Heart right ventricle (tissue), 16 donors: ENCODE results near the gene EHBP1. TPM values are rescaled to one million over a fixed set of nuclear protein-coding genes. Genes with fewer than 3 reads are reported as not detected.

Source experiments
- ATAC-seq, 8 donors: fragments of 200-7000 bp; cut with Tn5 transposase; one replicate each; pipeline ENCODE4 v1.9.1; 2020; ENCODE audit warnings: mild to moderate bottlenecking in 8 of 8, moderate library complexity in 8 of 8, moderate number of reproducible peaks in 1 of 8
- DNase-seq, 2 donors: peaks; one replicate each; pipeline ENCODE4 v3.0.0-alpha.2; 2020
- H3K27ac ChIP-seq, 10 donors: fragments of 200-600 bp; sonication (generic) in 2 of 10; one replicate each; pipeline versions ENCODE4 v1.5.0 to v1.8.0; 2020 to 2022; ENCODE audit warnings: mild to moderate bottlenecking in 3 of 10
- H3K27me3 ChIP-seq, 7 donors: fragments of 200-600 bp; one replicate each; pipeline ENCODE4 v1.8.0; 2021 to 2022; ENCODE audit warnings: mild to moderate bottlenecking in 2 of 7
- H3K36me3 ChIP-seq, 9 donors: fragments of 200-600 bp; sonication (generic) in 1 of 9; one replicate each; pipeline versions ENCODE4 v1.5.0 to v1.8.0; 2020 to 2022; ENCODE audit warnings: mild to moderate bottlenecking in 2 of 9
- H3K4me1 ChIP-seq, 9 donors: fragments of 200-600 bp; sonication (generic) in 1 of 9; one replicate each; pipeline versions ENCODE4 v1.5.0 to v1.8.0; 2020 to 2022; ENCODE audit warnings: mild to moderate bottlenecking in 4 of 9
- H3K4me3 ChIP-seq, 10 donors: fragments of 200-600 bp; sonication (generic) in 2 of 10; one replicate each; pipeline versions ENCODE4 v1.5.0 to v1.8.0; 2020 to 2022; ENCODE audit warnings: mild to moderate bottlenecking in 7 of 10, moderate library complexity in 2 of 10
- H3K9me3 ChIP-seq, 11 donors: fragments of 200-600 bp in 10 of 11; sonication (generic) in 2 of 11; one replicate each; pipeline versions ENCODE4 v1.5.0 to v1.8.0; 2013 to 2022; ENCODE audit warnings: mild to moderate bottlenecking in 2 of 11, control low read depth in 1 of 11, moderate library complexity in 1 of 11
- WGBS, 2 donors: extraction: QIAGEN DNeasy Blood & Tissue Kit; methylation state at CpG; one replicate each; pipeline ENCODE4 v1.1.7; 2013; ENCODE audit warnings: inconsistent platforms in 1 of 2; 5-methylcytosine and 5-hydroxymethylcytosine counted together
- intact Hi-C, 10 donors: fragments of 100-400 bp; cut with DNase I; formaldehyde crosslinking; loops; one replicate each; pipeline versions ENCODE4 v1.11.1 to v1.14.2; 2022
- polyA plus RNA-seq, 2 donors: library from polyadenylated mRNA; stranded (reverse); fragments of 200-250 nt; gene quantifications; one replicate each; pipeline ENCODE4 v1.2.3, GENCODE V29; 2013
- total RNA-seq, 10 donors: library from RNA; stranded (reverse); fragmentation: NEBNext Ultra II Directional in 3 of 10; extraction: Animal tissue kit (Norgen Biotek cat#: 25700) in 3 of 10; gene quantifications; one replicate each; pipeline versions ENCODE4 v1.2.1 to v1.2.4, GENCODE V29; 2021 to 2023
- TF ChIP-seq, protein P1 (sequence below), 9 donors: fragments of 200-600 bp; sonication (generic) in 2 of 9; IDR thresholded peaks; one replicate each; pipeline versions ENCODE4 v1.5.0 to v1.8.0; 2021 to 2022; ENCODE audit warnings: antibody characterized with exemption in 9 of 9, mild to moderate bottlenecking in 5 of 9, moderate library complexity in 1 of 9
- donor health status: Arrhythmogenic right ventricular cardiomyopathy.
- donor health status: ischemic (EF 13 %, LVEDD 7.1; RV severe dilation, severe dysfunction).
- donor health status: healthy with polysubstance abuse.
- donor health status: DM: no; HTN: yes; CAD: no.
- donor health status: DM: no; HTN: no; CAD: no.
- donor health status: ischemic (EF 25% LVEDD 6.9; RV normal size, moderate dysfunction).
- donor health status: ischemic (EF 25% LVEDD 5.7; RV mildly dilated, moderate dysfunction).
- donor health status: healthy.
- donor health status: DM: yes; HTN: yes; CAD: no.
- donor health status: Ischemic cardiomyopathy.
- donor health status: ischemic (EF 35%, LVEDD 5.7; RV mildly dilated, moderate dysfunction).
- donor health status: nonischemic (EF 11% LVEDD 7.7; RV severe dilation, severe dysfunction).
- donor health status: DM: yes; HTN: yes; CAD: no.
- donor health status: PGD.
- donor health status: ischemic (EF 29% LVEDD 5.4; RV normal size, mild dysfunction).
- donor health status: nonischemic (EF 23%, LVEDD 6.1; RV moderate dilation, normal function).

The EHBP1 gene
- total and polyA plus RNA-seq, 12 donors: 7.8 to 26.1 (median 20.1) TPM

DNA sequence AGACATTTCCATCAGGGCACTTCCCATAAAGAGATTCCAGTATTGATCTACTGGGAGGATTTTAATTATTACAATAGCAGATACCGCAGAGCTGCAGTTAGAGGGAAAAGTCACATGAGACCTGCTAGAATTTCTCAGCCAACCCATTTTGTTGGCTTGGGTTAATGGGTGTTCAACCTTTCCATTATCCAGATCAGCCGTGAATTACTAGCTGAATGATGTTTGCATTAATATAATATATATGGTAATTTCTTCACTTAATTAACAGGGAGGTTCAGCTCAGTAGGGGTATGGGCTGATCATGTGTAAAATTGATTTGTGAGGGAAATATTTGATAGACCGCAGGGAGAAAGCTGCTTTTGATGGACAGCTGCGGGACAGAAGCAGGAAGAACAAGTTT is 288.7 kb downstream of the EHBP1 start:
- no peaks in the 10 kb centered on the region for H3K9me3 ChIP-seq
- H3K27ac ChIP-seq: no peak overlapping the region
- intact Hi-C loops: no loop called here
- DNase-seq (no peak), ATAC-seq (no peak)
- H3K27me3 ChIP-seq: no peaks in the 10 kb centered on the region
- H3K36me3 ChIP-seq: peaks cover 0 to 52% (median 11%) of the 10 kb centered on the region in 9 donors
- TF ChIP-seq, protein P1, sequence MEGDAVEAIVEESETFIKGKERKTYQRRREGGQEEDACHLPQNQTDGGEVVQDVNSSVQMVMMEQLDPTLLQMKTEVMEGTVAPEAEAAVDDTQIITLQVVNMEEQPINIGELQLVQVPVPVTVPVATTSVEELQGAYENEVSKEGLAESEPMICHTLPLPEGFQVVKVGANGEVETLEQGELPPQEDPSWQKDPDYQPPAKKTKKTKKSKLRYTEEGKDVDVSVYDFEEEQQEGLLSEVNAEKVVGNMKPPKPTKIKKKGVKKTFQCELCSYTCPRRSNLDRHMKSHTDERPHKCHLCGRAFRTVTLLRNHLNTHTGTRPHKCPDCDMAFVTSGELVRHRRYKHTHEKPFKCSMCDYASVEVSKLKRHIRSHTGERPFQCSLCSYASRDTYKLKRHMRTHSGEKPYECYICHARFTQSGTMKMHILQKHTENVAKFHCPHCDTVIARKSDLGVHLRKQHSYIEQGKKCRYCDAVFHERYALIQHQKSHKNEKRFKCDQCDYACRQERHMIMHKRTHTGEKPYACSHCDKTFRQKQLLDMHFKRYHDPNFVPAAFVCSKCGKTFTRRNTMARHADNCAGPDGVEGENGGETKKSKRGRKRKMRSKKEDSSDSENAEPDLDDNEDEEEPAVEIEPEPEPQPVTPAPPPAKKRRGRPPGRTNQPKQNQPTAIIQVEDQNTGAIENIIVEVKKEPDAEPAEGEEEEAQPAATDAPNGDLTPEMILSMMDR (IDR thresholded peaks at IDR 0.05): no peak
- peaks cover 0 to 11% (median 0%) of the 10 kb centered on the region in 9 donors for H3K4me1 ChIP-seq
- 96% methylated on average over 4 of the region's 4 CpGs for WGBS, 2 donors
- no peak overlapping the region for H3K4me3 ChIP-seq

DNA sequence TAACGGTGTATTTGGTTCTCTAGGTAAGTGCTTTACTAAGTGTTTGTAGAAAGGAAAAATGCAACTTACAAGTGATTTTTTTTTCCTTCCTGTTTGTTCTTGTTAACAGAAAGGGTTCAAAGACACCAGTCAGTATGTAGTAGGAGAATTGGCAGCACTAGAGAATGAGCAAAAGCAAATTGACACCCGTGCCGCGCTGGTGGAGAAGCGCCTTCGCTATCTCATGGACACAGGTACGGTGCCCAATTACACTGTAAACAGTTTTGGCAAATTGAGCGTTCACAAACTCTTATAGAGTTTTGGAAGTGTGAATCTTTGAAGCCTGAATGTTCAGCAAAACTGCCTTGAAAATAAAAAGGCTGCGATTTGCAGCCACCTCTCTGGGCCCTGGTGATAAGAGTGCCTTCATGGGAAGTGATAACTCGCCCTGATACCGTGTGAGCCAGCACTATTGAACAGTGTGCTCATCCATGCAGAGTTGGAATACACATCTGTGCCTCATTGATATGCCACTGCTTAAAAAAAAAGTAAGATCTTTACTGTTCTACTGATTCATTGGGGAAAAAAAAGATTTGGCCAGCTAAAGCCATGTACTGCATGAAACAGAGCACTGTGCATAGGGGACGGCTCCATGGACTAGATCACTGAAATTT is 291.1 kb downstream of the EHBP1 start:
- H3K27ac ChIP-seq: no peak overlapping the region
- DNase-seq (no peak), ATAC-seq (no peak)
- H3K4me1 ChIP-seq: peaks cover 0 to 11% (median 0%) of the 10 kb centered on the region in 9 donors
- peaks cover 0 to 44% (median 11%) of the 10 kb centered on the region in 9 donors for H3K36me3 ChIP-seq
- TF ChIP-seq, protein P1 (IDR thresholded peaks at IDR 0.05): no peak
- intact Hi-C loops: no loop called here
- 93% methylated on average over 12 of the region's 12 CpGs for WGBS, 2 donors
- no peaks in the 10 kb centered on the region for H3K9me3 ChIP-seq
- no peaks in the 10 kb centered on the region for H3K27me3 ChIP-seq
- no peak overlapping the region for H3K4me3 ChIP-seq

DNA sequence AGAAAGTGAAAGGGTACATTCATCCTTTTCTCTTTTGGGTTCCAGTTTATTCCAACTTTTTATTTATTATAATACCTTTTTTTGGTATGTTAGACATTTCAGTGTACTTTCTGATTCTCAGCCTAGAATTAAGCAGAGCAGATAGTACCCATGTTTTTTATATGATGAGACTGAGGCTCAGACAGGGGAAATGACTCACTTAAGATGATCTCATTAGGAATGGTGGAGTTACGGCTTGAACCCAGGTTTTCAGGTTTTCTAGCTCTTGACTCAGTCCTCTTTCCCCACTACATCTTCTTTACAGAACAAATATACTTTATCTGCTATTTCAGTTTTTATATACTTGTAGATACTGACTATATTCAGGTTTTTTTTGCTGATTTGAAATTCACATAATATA is 293.4 kb downstream of the EHBP1 start:
- Histone ChIP-seq H3K27ac (no peak overlapping the region), H3K36me3 (peaks cover 0 to 39% (median 11%) of the 10 kb centered on the region in 9 donors), H3K4me1 (peaks cover 0 to 6% (median 0%) of the 10 kb centered on the region in 9 donors), H3K27me3 (no peaks in the 10 kb centered on the region), H3K9me3 (no peaks in the 10 kb centered on the region), H3K4me3 (no peak overlapping the region)
- no peak for DNase-seq
- intact Hi-C loops: no loop called here
- TF ChIP-seq, protein P1 (IDR thresholded peaks at IDR 0.05): no peak
- WGBS, 2 donors: 89 to 95% methylated on average over 1 of the region's 1 CpG
- no peak for ATAC-seq

DNA sequence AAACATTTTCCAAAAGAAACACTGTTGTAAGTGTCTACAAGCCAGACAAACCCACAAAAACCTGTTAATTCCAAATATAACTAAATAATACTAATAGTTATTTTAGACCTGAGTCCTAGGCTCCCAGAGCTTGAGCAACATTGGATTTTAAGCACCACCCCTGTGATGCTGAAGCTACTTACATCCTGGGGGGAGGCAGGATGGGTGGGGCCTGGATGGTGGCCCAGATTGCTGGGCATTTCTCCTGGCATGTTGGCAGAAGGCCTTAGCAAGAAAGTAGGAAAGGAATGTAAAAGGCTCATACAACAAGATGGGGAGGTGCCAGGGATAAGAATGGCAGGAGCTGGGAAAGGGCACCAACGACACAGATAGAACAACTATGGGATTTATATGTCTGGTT is 294.4 kb downstream of the EHBP1 start:
- no peaks in the 10 kb centered on the region for H3K9me3 ChIP-seq
- H3K36me3 ChIP-seq: peaks cover 0 to 29% (median 8%) of the 10 kb centered on the region in 9 donors
- no peak overlapping the region for H3K4me3 ChIP-seq
- intact Hi-C loops: no loop called here
- H3K27ac ChIP-seq: no peak overlapping the region
- peaks cover 0 to 6% (median 0%) of the 10 kb centered on the region in 9 donors for H3K4me1 ChIP-seq
- no peaks in the 10 kb centered on the region for H3K27me3 ChIP-seq
- peak; percentile 50 to 92 (median 70) for ATAC-seq
- DNase-seq: peak; percentile 32 to 42
- TF ChIP-seq, protein P1 (IDR thresholded peaks at IDR 0.05): no peak
- 36 to 67% methylated on average over 1 of the region's 1 CpG for WGBS, 2 donors
